ENCODE data around the gene AURKAIP1. TPM values are rescaled to one million over a fixed set of nuclear protein-coding genes. Genes with fewer than 3 reads are reported as not detected.
"Not testable (repeated sequence)": the region's sequence is repeated elsewhere in the genome, so short reads cannot be mapped to it uniquely, and the experiment has no call there.

The AURKAIP1 gene
- total RNA-seq, 2 donors from 2014 or later = 152 to 161 TPM

GRCh38 chr1:1419363-1419812, 44.4 kb upstream of the AURKAIP1 start:
- Histone ChIP-seq H3K4me3 (peak overlapping the region; percentile 32 to 41), H3K27ac (peak overlapping the region; percentile 80 to 83), H3K36me3 (no peaks in the 10 kb centered on the region), H3K9me3 (no peaks in the 10 kb centered on the region), H3K4me1 (replicated peaks) (peaks cover 6% of the 10 kb centered on the region), H3K27me3 (replicated peaks; ENCODE audit: insufficient read depth) (no peaks in the 10 kb centered on the region)
- WGBS = 68% methylated on average over 21 of the region's 21 CpGs
- intact Hi-C loops (cut with DNase I) = no loop called here
- TF ChIP-seq POLR2AphosphoS5 (IDR thresholded peaks at IDR 0.05) (no peak), CTCF (IDR thresholded peaks at IDR 0.05) (no peak), POLR2A (IDR thresholded peaks at IDR 0.05) (no peak)
- DNase-seq (ENCODE audit: low spot score) = no peak

- DNase-seq (ENCODE audit: low spot score) = no peak
- WGBS = 66% methylated on average over 26 of the region's 26 CpGs
- H3K9me3 ChIP-seq = no peaks in the 10 kb centered on the region
- H3K27ac ChIP-seq = peak overlapping the region; percentile 80 to 83
- intact Hi-C loops (cut with DNase I) = no loop called here
- H3K4me1 ChIP-seq (replicated peaks) = peaks cover 6% of the 10 kb centered on the region
- H3K4me3 ChIP-seq = no peak overlapping the region
- no peaks in the 10 kb centered on the region for H3K36me3 ChIP-seq
- H3K27me3 ChIP-seq (replicated peaks; ENCODE audit: insufficient read depth) = no peaks in the 10 kb centered on the region
- TF ChIP-seq POLR2A (IDR thresholded peaks at IDR 0.05) (no peak), CTCF (IDR thresholded peaks at IDR 0.05) (no peak), POLR2AphosphoS5 (IDR thresholded peaks at IDR 0.05) (no peak)
Measured at GRCh38 chr1:1418464-1419362, 43.7 kb upstream of the AURKAIP1 start.

- H3K4me3 ChIP-seq; H3K9me3 ChIP-seq; H3K4me1 ChIP-seq (replicated peaks); intact Hi-C loops (cut with DNase I); H3K36me3 ChIP-seq; DNase-seq (ENCODE audit: low spot score); H3K27me3 ChIP-seq (replicated peaks; ENCODE audit: insufficient read depth): not testable (repeated sequence)
- 56% methylated on average over 25 of the region's 25 CpGs for WGBS
- peak; percentile 15 for TF ChIP-seq POLR2AphosphoS5 (IDR thresholded peaks at IDR 0.05)
- peak overlapping the region; percentile 80 to 83 for H3K27ac ChIP-seq
Measured at GRCh38 chr1:1417825-1418463, 42.9 kb upstream of the AURKAIP1 start.

- H3K9me3 ChIP-seq; DNase-seq (ENCODE audit: low spot score); H3K27me3 ChIP-seq (replicated peaks; ENCODE audit: insufficient read depth); intact Hi-C loops (cut with DNase I); H3K4me1 ChIP-seq (replicated peaks); H3K36me3 ChIP-seq; H3K4me3 ChIP-seq: not testable (repeated sequence)
- WGBS = 42% methylated on average over 5 of the region's 5 CpGs
- peak overlapping the region in 1 of 2 donors; percentile 80 for H3K27ac ChIP-seq
Measured at GRCh38 chr1:1417396-1417795, 42.4 kb upstream of the AURKAIP1 start.

GRCh38 chr1:1415751-1416150, 40.7 kb upstream of the AURKAIP1 start:
- TF ChIP-seq CTCF (IDR thresholded peaks at IDR 0.05) (no peak), POLR2AphosphoS5 (IDR thresholded peaks at IDR 0.05) (no peak), POLR2A (IDR thresholded peaks at IDR 0.05) (no peak)
- DNase-seq (ENCODE audit: low spot score) = no peak
- WGBS = 78% methylated on average over 13 of the region's 13 CpGs
- no peak overlapping the region for H3K27ac ChIP-seq
- no peak overlapping the region for H3K4me3 ChIP-seq
- no peaks in the 10 kb centered on the region for H3K27me3 ChIP-seq (replicated peaks; ENCODE audit: insufficient read depth)
- peaks cover 3% of the 10 kb centered on the region for H3K4me1 ChIP-seq (replicated peaks)
- no peaks in the 10 kb centered on the region for H3K36me3 ChIP-seq
- H3K9me3 ChIP-seq = no peaks in the 10 kb centered on the region
- intact Hi-C loops (cut with DNase I) = no loop called here

- DNase-seq (ENCODE audit: low spot score); H3K9me3 ChIP-seq; H3K27ac ChIP-seq; H3K36me3 ChIP-seq; H3K4me1 ChIP-seq (replicated peaks); intact Hi-C loops (cut with DNase I); H3K27me3 ChIP-seq (replicated peaks; ENCODE audit: insufficient read depth); H3K4me3 ChIP-seq: not testable (repeated sequence)
- WGBS = 96% methylated on average over 11 of the region's 11 CpGs
Measured at GRCh38 chr1:1412311-1412902, 37.4 kb upstream of the AURKAIP1 start.
